Activated naive CD4-positive, alpha-beta T cell treated with anti-CD3 and anti-CD28 coated beads, Interleukin-2, amount 10 ng/mL, durations not matched to agents 7 days and 5 days (primary cell): ENCODE data around the gene NEUROD1.

Source experiments
- CTCF ChIA-PET: fragments of 350-600 bp; sonication (Branson Sonifier 250); formaldehyde crosslinking; loops from one replicate; lab custom pipeline; 2021; ENCODE audit warnings: antibody characterized with exemption; lab: Charles Lee
- DNase-seq: peaks from one replicate; pipeline ENCODE4 v3.0.0-alpha.2; 2020
- H3K27ac Mint-ChIP-seq: one replicate; pipeline ENCODE4 v1.8.0; 2021; ENCODE audit warnings: mild to moderate bottlenecking, moderate library complexity, mixed read lengths
- H3K27me3 Mint-ChIP-seq: one replicate; pipeline ENCODE4 v1.8.0; 2021; ENCODE audit warnings: mild to moderate bottlenecking, mixed read lengths
- H3K36me3 Mint-ChIP-seq: one replicate; pipeline ENCODE4 v1.8.0; 2021; ENCODE audit warnings: mixed read lengths
- H3K4me1 Mint-ChIP-seq: one replicate; pipeline ENCODE4 v1.8.0; 2021; ENCODE audit warnings: mixed read lengths
- H3K4me3 Mint-ChIP-seq: one replicate; pipeline ENCODE4 v1.8.0; 2021; ENCODE audit warnings: mild to moderate bottlenecking, moderate library complexity, mixed read lengths
- H3K9me3 Mint-ChIP-seq: one replicate; pipeline ENCODE4 v1.8.0; 2021; ENCODE audit warnings: mixed read lengths

NEUROD1 gene

GRCh38 chr2:181685150-181685688 lies 4.9 kb upstream of the NEUROD1 start:
- Mint-ChIP-seq H3K27ac (no peak overlapping the region), H3K9me3 (peaks cover 2% of the 10 kb centered on the region)

GRCh38 chr2:181684454-181685149 lies 4.3 kb upstream of the NEUROD1 start:
- peaks cover 33% of the 10 kb centered on the region for H3K4me1 Mint-ChIP-seq
- peaks cover 71% of the 10 kb centered on the region for H3K27me3 Mint-ChIP-seq
- CTCF ChIA-PET: no interaction called here
- H3K27ac Mint-ChIP-seq: peak overlapping the region; percentile 0
- H3K9me3 Mint-ChIP-seq: peaks cover 2% of the 10 kb centered on the region
- H3K4me3 Mint-ChIP-seq: no peak overlapping the region
- H3K36me3 Mint-ChIP-seq: peaks cover 11% of the 10 kb centered on the region
- DNase-seq: no peak

More at GRCh38 chr2:181685150-181685688, 4.9 kb upstream of the NEUROD1 start:
- H3K36me3 Mint-ChIP-seq: peaks cover 11% of the 10 kb centered on the region
- CTCF ChIA-PET: interaction anchor here (1.1 kb wide), 2 partner anchors 12 to 30 kb away, joined by 3 to 6 read pairs; no protein-coding TSS in a partner anchor
- H3K4me3 Mint-ChIP-seq: no peak overlapping the region
- peaks cover 32% of the 10 kb centered on the region for H3K4me1 Mint-ChIP-seq
- no peak for DNase-seq
- peaks cover 65% of the 10 kb centered on the region for H3K27me3 Mint-ChIP-seq

GRCh38 chr2:181683518-181684453 lies 3.5 kb upstream of the NEUROD1 start:
- CTCF ChIA-PET: no interaction called here
- Mint-ChIP-seq H3K36me3 (peaks cover 11% of the 10 kb centered on the region), H3K9me3 (peaks cover 2% of the 10 kb centered on the region), H3K4me3 (no peak overlapping the region), H3K27ac (peak overlapping the region; percentile 39), H3K4me1 (peaks cover 33% of the 10 kb centered on the region), H3K27me3 (peaks cover 79% of the 10 kb centered on the region)
- peak; percentile 20 for DNase-seq

GRCh38 chr2:181682795-181683517 lies 2.6 kb upstream of the NEUROD1 start:
- Mint-ChIP-seq H3K27me3 (peaks cover 88% of the 10 kb centered on the region), H3K9me3 (peaks cover 3% of the 10 kb centered on the region), H3K36me3 (peaks cover 13% of the 10 kb centered on the region), H3K27ac (peak overlapping the region; percentile 60), H3K4me3 (no peak overlapping the region), H3K4me1 (peaks cover 39% of the 10 kb centered on the region)
- no peak for DNase-seq
- CTCF ChIA-PET: no interaction called here

GRCh38 chr2:181682026-181682789 lies 1.9 kb upstream of the NEUROD1 start:
- DNase-seq: no peak
- Mint-ChIP-seq H3K9me3 (peaks cover 4% of the 10 kb centered on the region), H3K27me3 (peaks cover 85% of the 10 kb centered on the region), H3K4me3 (peak overlapping the region; percentile 25), H3K27ac (peak overlapping the region; percentile 60), H3K4me1 (peaks cover 43% of the 10 kb centered on the region), H3K36me3 (peaks cover 15% of the 10 kb centered on the region)
- CTCF ChIA-PET: no interaction called here

GRCh38 chr2:181680937-181681811 lies 857 bp upstream of the NEUROD1 start:
- Mint-ChIP-seq H3K4me3 (peak overlapping the region; percentile 52), H3K4me1 (peaks cover 43% of the 10 kb centered on the region), H3K36me3 (peaks cover 15% of the 10 kb centered on the region), H3K27me3 (peaks cover 83% of the 10 kb centered on the region), H3K9me3 (peaks cover 4% of the 10 kb centered on the region), H3K27ac (no peak overlapping the region)
- CTCF ChIA-PET: no interaction called here
- no peak for DNase-seq

GRCh38 chr2:181679544-181679979 lies 755 bp downstream of the NEUROD1 start:
- H3K36me3 Mint-ChIP-seq: peaks cover 15% of the 10 kb centered on the region
- H3K9me3 Mint-ChIP-seq: peaks cover 4% of the 10 kb centered on the region
- no peak overlapping the region for H3K27ac Mint-ChIP-seq
- CTCF ChIA-PET: interaction anchor here (1.4 to 1.7 kb wide), 2 partner anchors 36 to 576 kb away, joined by 3 to 4 read pairs; no protein-coding TSS in a partner anchor
- H3K27me3 Mint-ChIP-seq: peaks cover 80% of the 10 kb centered on the region
- DNase-seq: no peak
- H3K4me3 Mint-ChIP-seq: no peak overlapping the region
- peaks cover 43% of the 10 kb centered on the region for H3K4me1 Mint-ChIP-seq

- peaks cover 77% of the 10 kb centered on the region for H3K27me3 Mint-ChIP-seq
- peaks cover 43% of the 10 kb centered on the region for H3K4me1 Mint-ChIP-seq
- DNase-seq: no peak
- peaks cover 4% of the 10 kb centered on the region for H3K9me3 Mint-ChIP-seq
- peak overlapping the region; percentile 80 for H3K27ac Mint-ChIP-seq
- no peak overlapping the region for H3K4me3 Mint-ChIP-seq
- peaks cover 15% of the 10 kb centered on the region for H3K36me3 Mint-ChIP-seq
- CTCF ChIA-PET: interaction anchor here (1.4 to 1.7 kb wide), 2 partner anchors 36 to 575 kb away, joined by 3 to 4 read pairs; no protein-coding TSS in a partner anchor
Observed at GRCh38 chr2:181678861-181679543, 1.3 kb downstream of the NEUROD1 start.

GRCh38 chr2:181677912-181678586 lies 2.3 kb downstream of the NEUROD1 start:
- Mint-ChIP-seq H3K4me3 (peak overlapping the region; percentile 64), H3K9me3 (peaks cover 4% of the 10 kb centered on the region), H3K27ac (peak overlapping the region; percentile 90), H3K36me3 (peaks cover 15% of the 10 kb centered on the region), H3K27me3 (peaks cover 70% of the 10 kb centered on the region), H3K4me1 (peaks cover 39% of the 10 kb centered on the region)
- DNase-seq: peak; percentile 85
- CTCF ChIA-PET: interaction anchor here (1.7 kb wide), 1 partner anchor 37 kb away, joined by 4 read pairs; no protein-coding TSS in a partner anchor

- Mint-ChIP-seq H3K27ac (no peak overlapping the region), H3K27me3 (peaks cover 42% of the 10 kb centered on the region), H3K4me3 (no peak overlapping the region), H3K36me3 (peaks cover 4% of the 10 kb centered on the region), H3K9me3 (peaks cover 3% of the 10 kb centered on the region), H3K4me1 (peaks cover 20% of the 10 kb centered on the region)
- no peak for DNase-seq
- CTCF ChIA-PET: no interaction called here
Observed at GRCh38 chr2:181675254-181675653, 5.1 kb downstream of the NEUROD1 start.

GRCh38 chr2:181674461-181674860 lies 5.9 kb downstream of the NEUROD1 start:
- no peak for DNase-seq
- no peak overlapping the region for H3K27ac Mint-ChIP-seq
- peaks cover 18% of the 10 kb centered on the region for H3K4me1 Mint-ChIP-seq
- CTCF ChIA-PET: no interaction called here
- H3K27me3 Mint-ChIP-seq: peaks cover 34% of the 10 kb centered on the region
- H3K36me3 Mint-ChIP-seq: peaks cover 4% of the 10 kb centered on the region
- no peak overlapping the region for H3K4me3 Mint-ChIP-seq
- H3K9me3 Mint-ChIP-seq: peaks cover 3% of the 10 kb centered on the region
